ENCODE data around the gene ACOX2. TPM values are rescaled to one million over a fixed set of nuclear protein-coding genes. Genes with fewer than 3 reads are reported as not detected.

ACOX2 gene
- total RNA-seq, 3 donors from 2014 or later (not counting 1 experiment from before 2014, with no cell fraction given) = not detected

GRCh38 chr3:58575971-58576652 lies 39.1 kb upstream of the ACOX2 start:
- no peak for TF ChIP-seq CTCF (IDR thresholded peaks at IDR 0.05)
- ATAC-seq (no peak), DNase-seq (no peak)
- H3K27ac Mint-ChIP-seq = no peak overlapping the region
- Histone ChIP-seq H3K4me3 (ENCODE audit: low read length) (no peak overlapping the region), H3K9me3 (ENCODE audit: control insufficient read depth, insufficient read depth, low read length) (no peaks in the 10 kb centered on the region), H3K27me3 (ENCODE audit: control insufficient read depth, insufficient read depth, low read length) (no peaks in the 10 kb centered on the region), H3K4me1 (ENCODE audit: control insufficient read depth, insufficient read depth, low read length) (no peaks in the 10 kb centered on the region), H3K27ac (ENCODE audit: low read length) (no peak overlapping the region), H3K36me3 (ENCODE audit: control insufficient read depth, insufficient read depth, low read length) (no peaks in the 10 kb centered on the region)
- 49% methylated on average over 8 of the region's 8 CpGs for WGBS (ENCODE audit: insufficient coverage)
- intact Hi-C loops (cut with micrococcal nuclease) = no loop called here
- no peaks in the 10 kb centered on the region for H3K36me3 Mint-ChIP-seq
- H3K27me3 Mint-ChIP-seq (ENCODE audit: low read depth in 2 of 2) = peaks cover 3 to 10% of the 10 kb centered on the region in 2 donors
- H3K9me3 Mint-ChIP-seq = no peaks in the 10 kb centered on the region
- no peaks in the 10 kb centered on the region for H3K4me1 Mint-ChIP-seq
- H3K4me3 Mint-ChIP-seq = no peak overlapping the region

GRCh38 chr3:58574682-58575081 lies 37.7 kb upstream of the ACOX2 start:
- Histone ChIP-seq H3K36me3 (ENCODE audit: control insufficient read depth, insufficient read depth, low read length) (no peaks in the 10 kb centered on the region), H3K9me3 (ENCODE audit: control insufficient read depth, insufficient read depth, low read length) (no peaks in the 10 kb centered on the region), H3K27me3 (ENCODE audit: control insufficient read depth, insufficient read depth, low read length) (no peaks in the 10 kb centered on the region), H3K4me1 (ENCODE audit: control insufficient read depth, insufficient read depth, low read length) (no peaks in the 10 kb centered on the region), H3K4me3 (ENCODE audit: low read length) (no peak overlapping the region), H3K27ac (ENCODE audit: low read length) (no peak overlapping the region)
- Mint-ChIP-seq H3K27ac (no peak overlapping the region), H3K27me3 (ENCODE audit: low read depth in 2 of 2) (peaks cover 3 to 10% of the 10 kb centered on the region in 2 donors), H3K4me3 (no peak overlapping the region), H3K4me1 (no peaks in the 10 kb centered on the region), H3K36me3 (no peaks in the 10 kb centered on the region), H3K9me3 (no peaks in the 10 kb centered on the region)
- ATAC-seq = no peak
- intact Hi-C loops (cut with micrococcal nuclease) = no loop called here
- TF ChIP-seq CTCF (IDR thresholded peaks at IDR 0.05) = no peak
- DNase-seq = no peak
- 93% methylated on average over 4 of the region's 4 CpGs for WGBS (ENCODE audit: insufficient coverage)

- H3K9me3 Mint-ChIP-seq = no peaks in the 10 kb centered on the region
- H3K4me1 Mint-ChIP-seq = peaks cover under 1% of the 10 kb centered on the region in 2 donors
- H3K4me3 ChIP-seq (ENCODE audit: low read length) = no peak overlapping the region
- H3K27me3 ChIP-seq (ENCODE audit: control insufficient read depth, insufficient read depth, low read length) = no peaks in the 10 kb centered on the region
- no peak for TF ChIP-seq CTCF (IDR thresholded peaks at IDR 0.05)
- ATAC-seq (no peak), DNase-seq (no peak)
- H3K4me1 ChIP-seq (ENCODE audit: control insufficient read depth, insufficient read depth, low read length) = no peaks in the 10 kb centered on the region
- intact Hi-C loops (cut with micrococcal nuclease) = no loop called here
- H3K27ac ChIP-seq (ENCODE audit: low read length) = no peak overlapping the region
- H3K27me3 Mint-ChIP-seq (ENCODE audit: low read depth in 2 of 2) = peaks cover 3 to 6% of the 10 kb centered on the region in 2 donors
- H3K9me3 ChIP-seq (ENCODE audit: control insufficient read depth, insufficient read depth, low read length) = no peaks in the 10 kb centered on the region
- no peak overlapping the region for H3K27ac Mint-ChIP-seq
- H3K36me3 Mint-ChIP-seq = no peaks in the 10 kb centered on the region
- H3K36me3 ChIP-seq (ENCODE audit: control insufficient read depth, insufficient read depth, low read length) = no peaks in the 10 kb centered on the region
- no peak overlapping the region for H3K4me3 Mint-ChIP-seq
- WGBS (ENCODE audit: insufficient coverage) = 93% methylated on average over 3 of the region's 3 CpGs
Measured at GRCh38 chr3:58574106-58574505, 37.1 kb upstream of the ACOX2 start.

- Histone ChIP-seq H3K27ac (ENCODE audit: low read length) (no peak overlapping the region), H3K4me3 (ENCODE audit: low read length) (no peak overlapping the region), H3K27me3 (ENCODE audit: control insufficient read depth, insufficient read depth, low read length) (no peaks in the 10 kb centered on the region), H3K9me3 (ENCODE audit: control insufficient read depth, insufficient read depth, low read length) (no peaks in the 10 kb centered on the region), H3K36me3 (ENCODE audit: control insufficient read depth, insufficient read depth, low read length) (no peaks in the 10 kb centered on the region), H3K4me1 (ENCODE audit: control insufficient read depth, insufficient read depth, low read length) (no peaks in the 10 kb centered on the region)
- WGBS (ENCODE audit: insufficient coverage) = 85% methylated on average over 6 of the region's 6 CpGs
- no peak for DNase-seq
- Mint-ChIP-seq H3K27ac (no peak overlapping the region), H3K27me3 (ENCODE audit: low read depth in 2 of 2) (peaks cover 0 to under 1% of the 10 kb centered on the region in 2 donors), H3K4me1 (peaks cover 5 to 6% of the 10 kb centered on the region in 2 donors), H3K36me3 (no peaks in the 10 kb centered on the region), H3K9me3 (no peaks in the 10 kb centered on the region), H3K4me3 (no peak overlapping the region)
- no peak for TF ChIP-seq CTCF (IDR thresholded peaks at IDR 0.05)
- ATAC-seq = no peak
- intact Hi-C loops (cut with micrococcal nuclease) = no loop called here
Measured at GRCh38 chr3:58573640-58574039, 36.6 kb upstream of the ACOX2 start.

All from natural killer cell (primary cell).